IMR-90 (cell line): ENCODE measurements around the gene NPDC1. TPM values are rescaled to one million over a fixed set of nuclear protein-coding genes. Genes with fewer than 3 reads are reported as not detected.

Source experiments
- ATAC-seq: fragments of 200-7000 bp; cut with Tn5 transposase; 2 replicates; pipeline ENCODE4 v1.9.1; 2020; ENCODE audit warnings: low read depth, mild to moderate bottlenecking, moderate library complexity
- BruUV-seq: library from RNA; stranded (reverse); fragments of 400-500 nt; replicated peaks from 2 replicates; lab custom pipeline; 2021; lab: Mats Ljungman, UMichigan
- CTCF ChIA-PET: fragments of 300-600 bp; formaldehyde crosslinking; extraction: SDS; loops from one replicate; lab custom pipeline; 2021; ENCODE audit warnings: antibody characterized with exemption; lab: Yijun Ruan, JAX
- POLR2A ChIA-PET: fragments of 300-600 bp; sonication (Branson Sonifier 250); formaldehyde crosslinking; loops from one replicate; lab custom pipeline; 2022; ENCODE audit warnings: antibody characterized with exemption; ENCODE audit not compliant: unreplicated experiment; lab: Charles Lee
- DNase-seq: peaks from one replicate; pipeline ENCODE4 v3.0.0; 2013
- H2AFZ ChIP-seq: replicated peaks from 2 replicates; pipeline ENCODE3; 2013; ENCODE audit warnings: low read length, mild to moderate bottlenecking; ENCODE audit not compliant: poor library complexity
- H2AK5ac ChIP-seq: 2 replicates; pipeline ENCODE4 v1.6.1; 2013; ENCODE audit warnings: low read depth, low read length, inconsistent platforms
- H2AK9ac ChIP-seq: replicated peaks from 2 replicates; pipeline ENCODE3; 2013; ENCODE audit warnings: mild to moderate bottlenecking, low read depth, low read length, moderate library complexity; ENCODE audit not compliant: poor library complexity
- H2BK120ac ChIP-seq: 2 replicates; pipeline ENCODE4 v1.6.1; 2013; ENCODE audit warnings: low read depth, low read length, inconsistent platforms
- H2BK15ac ChIP-seq: 3 replicates; pipeline ENCODE4 v1.6.1; 2013; ENCODE audit warnings: low read depth, low read length, inconsistent platforms
- H2BK20ac ChIP-seq: 2 replicates; pipeline ENCODE4 v1.6.1; 2013; ENCODE audit warnings: low read depth, mild to moderate bottlenecking, inconsistent platforms, low read length, moderate library complexity
- H2BK5ac ChIP-seq: 2 replicates; pipeline ENCODE4 v1.6.1; 2013; ENCODE audit warnings: mild to moderate bottlenecking, low read depth, low read length, inconsistent platforms; ENCODE audit not compliant: poor library complexity, severe bottlenecking
- H3K14ac ChIP-seq: replicated peaks from 2 replicates; pipeline ENCODE4 v1.6.1; 2013; ENCODE audit warnings: low read depth, low read length, inconsistent platforms
- H3K18ac ChIP-seq: 2 replicates; pipeline ENCODE4 v1.6.1; 2013; ENCODE audit warnings: low read depth, low read length, control low read depth
- H3K23ac ChIP-seq: 2 replicates; pipeline ENCODE4 v1.6.1; 2013; ENCODE audit warnings: low read depth, low read length, inconsistent platforms
- H3K27ac ChIP-seq: 2 replicates; pipeline ENCODE4 v1.5.1; 2013; ENCODE audit warnings: mild to moderate bottlenecking, control low read depth, low read length; ENCODE audit not compliant: insufficient read depth
- H3K27me3 ChIP-seq: 2 replicates; pipeline ENCODE4 v1.6.1; 2013; ENCODE audit warnings: low read length; ENCODE audit not compliant: control insufficient read depth, insufficient read depth
- H3K36me3 ChIP-seq: 2 replicates; pipeline ENCODE4 v1.6.1; 2013; ENCODE audit warnings: low read length, mixed read lengths; ENCODE audit not compliant: control insufficient read depth, insufficient read depth
- H3K4ac ChIP-seq: 2 replicates; pipeline ENCODE4 v1.6.1; 2013; ENCODE audit warnings: low read depth, low read length, inconsistent platforms
- H3K4me1 ChIP-seq: 2 replicates; pipeline ENCODE4 v1.6.1; 2013; ENCODE audit warnings: low read length, mixed read lengths; ENCODE audit not compliant: control insufficient read depth, insufficient read depth
- H3K4me2 ChIP-seq: 2 replicates; pipeline ENCODE4 v1.6.1; 2013; ENCODE audit warnings: low read depth, mild to moderate bottlenecking, control low read depth, low read length, moderate library complexity
- H3K4me3 ChIP-seq: 2 replicates; pipeline ENCODE4 v1.5.1; 2013; ENCODE audit warnings: low read depth, mild to moderate bottlenecking, control low read depth, low read length, moderate library complexity; ENCODE audit not compliant: insufficient read depth
- H3K56ac ChIP-seq: 2 replicates; pipeline ENCODE4 v1.6.1; 2013; ENCODE audit warnings: low read length, inconsistent platforms; ENCODE audit not compliant: insufficient read depth; ENCODE audit errors: extremely low read depth
- H3K79me1 ChIP-seq, 2 experiments: 2 replicates each; pipeline ENCODE4 v1.6.1; 2013; ENCODE audit warnings: low read length in 2 of 2, inconsistent platforms in 1 of 2, low read depth in 1 of 2
- H3K9ac ChIP-seq: 2 replicates; pipeline ENCODE4 v1.6.1; 2013; ENCODE audit warnings: low read depth, low read length, control low read depth
- H3K9me1 ChIP-seq: 2 replicates; pipeline ENCODE4 v1.6.1; 2013; ENCODE audit warnings: low read length, inconsistent platforms; ENCODE audit not compliant: insufficient read depth
- H3K9me3 ChIP-seq: 2 replicates; pipeline ENCODE4 v1.6.1; 2013; ENCODE audit warnings: low read length; ENCODE audit not compliant: control insufficient read depth, insufficient read depth
- H4K20me1 ChIP-seq: 2 replicates; pipeline ENCODE4 v1.6.1; 2013; ENCODE audit warnings: low read length, inconsistent platforms; ENCODE audit not compliant: insufficient read depth
- H4K5ac ChIP-seq: 2 replicates; pipeline ENCODE4 v1.6.1; 2013; ENCODE audit warnings: mild to moderate bottlenecking, low read depth, low read length, control low read depth
- H4K8ac ChIP-seq, 2 experiments: 2 replicates each; pipeline ENCODE4 v1.6.1; 2013; ENCODE audit warnings: low read depth in 2 of 2, low read length in 2 of 2, control low read depth in 1 of 2, inconsistent platforms in 1 of 2
- H4K91ac ChIP-seq: 2 replicates; pipeline ENCODE4 v1.6.1; 2013; ENCODE audit warnings: low read depth, low read length, inconsistent platforms; ENCODE audit not compliant: insufficient read depth
- CHD1 ChIP-seq: IDR thresholded peaks from 2 replicates; pipeline ENCODE4 v1.6.1; 2012; ENCODE audit warnings: low read depth, low read length, improper control_type of control experiment
- MAFK ChIP-seq: IDR thresholded peaks from 2 replicates; pipeline ENCODE4 v1.6.1; 2012; ENCODE audit warnings: low read depth, low read length, improper control_type of control experiment
- MXI1 ChIP-seq: IDR thresholded peaks from 2 replicates; pipeline ENCODE4 v1.6.1; 2012; ENCODE audit warnings: low read depth, mild to moderate bottlenecking, low read length, moderate library complexity, borderline replicate concordance
- NFE2L2 ChIP-seq: fragments of 150-350 bp; IDR thresholded peaks from 2 replicates; pipeline ENCODE4 v1.6.1; 2016; ENCODE audit warnings: low read depth, mild to moderate bottlenecking, low read length
- RFX5 ChIP-seq: IDR thresholded peaks from 2 replicates; pipeline ENCODE4 v1.8.0; 2012; ENCODE audit warnings: low read depth, mild to moderate bottlenecking, low read length, moderate library complexity
- WGBS, 2 experiments: methylation state at CpG; one replicate each; pipeline versions ENCODE4 v1.1.5 to v1.1.7; 2013; ENCODE audit warnings: missing lambda C conversion rate in 2 of 2; ENCODE audit not compliant: insufficient read length in 1 of 2; ENCODE audit errors: extremely low coverage in 2 of 2; 5-methylcytosine and 5-hydroxymethylcytosine counted together
- dilution Hi-C: fragments of 300-500 bp; cut with HindIII; formaldehyde crosslinking; loops from one replicate; pipeline ENCODE4 v1.14.3; 2018; ENCODE audit warnings: low sequenced_read_pairs; ENCODE audit not compliant: unreplicated experiment
- in situ Hi-C: fragments of 300-500 bp; cut with MboI; formaldehyde crosslinking; loops from 3 replicates; pipeline ENCODE4 v1.14.3; 2019; ENCODE audit warnings: low sequenced_read_pairs, inconsistent platforms, mixed read lengths
- intact Hi-C: fragments of 100-400 bp; cut with micrococcal nuclease; formaldehyde crosslinking; loops from 2 replicates; pipeline ENCODE4 v1.10.0; 2022
- polyA plus RNA-seq, 3 experiments: library from polyadenylated mRNA; depleted of rRNA; stranded (reverse); fragments of >200 nt; gene quantifications; 2 replicates each; pipeline ENCODE4 v1.2.3, GENCODE V29; 2012; ENCODE audit warnings: low replicate concordance in 1 of 3
- total RNA-seq: library from RNA; depleted of rRNA; stranded (reverse); fragments of >200 nt; gene quantifications from 2 replicates; pipeline ENCODE4 v1.2.3, GENCODE V29; 2012
- TF ChIP-seq, protein P1 (sequence below): fragments of 150-350 bp; IDR thresholded peaks from 2 replicates; pipeline ENCODE4 v1.6.1; 2017; ENCODE audit warnings: mild to moderate bottlenecking, antibody characterized with exemption, low read length, low read depth
- TF ChIP-seq, protein P2 (sequence below): conservative IDR thresholded peaks from 2 replicates; pipeline ENCODE4 v1.5.1; 2012; ENCODE audit warnings: mild to moderate bottlenecking, low read depth, low read length, improper control_type of control experiment

The NPDC1 gene
- total and polyA plus RNA-seq, 2 of the 4 experiments (the other 2 are of a cell fraction): 2.7 to 58.1 TPM

DNA sequence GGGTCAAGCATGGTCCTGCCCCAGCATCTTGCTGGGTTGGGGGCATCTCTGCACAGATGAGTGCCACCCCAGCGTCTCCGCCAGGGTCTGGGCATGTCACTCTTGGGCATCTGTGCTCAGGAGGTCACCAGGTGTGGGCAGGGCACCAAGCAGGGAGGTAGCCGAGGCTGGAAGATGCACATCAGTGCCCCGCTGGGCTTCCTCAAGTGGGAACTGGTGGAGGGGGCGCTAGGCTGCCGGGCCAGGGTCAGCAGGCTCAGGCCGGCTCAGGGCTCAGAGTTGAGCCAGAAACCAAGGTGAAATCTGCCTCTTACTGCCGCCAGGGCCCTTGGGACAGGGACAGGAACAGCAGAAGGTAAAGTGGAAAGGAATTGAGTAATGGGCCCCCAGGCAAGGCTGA, 10.0 kb downstream of the NPDC1 start:
- Histone ChIP-seq H2BK5ac (no peak overlapping the region), H3K4me2 (no peak overlapping the region), H2BK15ac (no peak overlapping the region), H2BK20ac (no peak overlapping the region), H3K4me1 (no peaks in the 10 kb centered on the region), H2BK120ac (no peak overlapping the region), H2AFZ (no peak overlapping the region), H3K9me1 (no peaks in the 10 kb centered on the region), H3K18ac (no peak overlapping the region), H2AK5ac (no peak overlapping the region), H3K4ac (no peak overlapping the region), H2AK9ac (no peak overlapping the region), H3K36me3 (peaks cover 17% of the 10 kb centered on the region), H3K27ac (no peak overlapping the region), H3K23ac (no peak overlapping the region), H4K5ac (no peak overlapping the region), H4K91ac (no peak overlapping the region), H3K56ac (no peak overlapping the region), H4K8ac (no peak overlapping the region), H3K79me1 (no peaks in the 10 kb centered on the region), H3K27me3 (peaks cover 2% of the 10 kb centered on the region; the same call in 1 of the 2 replicates), H3K4me3 (no peak overlapping the region), H4K20me1 (no peaks in the 10 kb centered on the region; the same call in 1 of the 2 replicates), H3K9me3 (no peaks in the 10 kb centered on the region), H3K9ac (no peak overlapping the region), H3K14ac (no peak overlapping the region)
- no TSS peak for BruUV-seq
- POLR2A ChIA-PET: no interaction called here
- intact Hi-C loops: loop anchor here (1.0 kb wide), 3 partner anchors 88 to 249 kb away; no protein-coding TSS in a partner anchor
- 67% methylated on average over 6 of the region's 8 CpGs; no CpG with 5 or more reads in 1 of the 2 experiments for WGBS, 2 experiments
- DNase-seq: no peak
- TF ChIP-seq RFX5 (no peak), MXI1 (no peak), MAFK (no peak), NFE2L2 (no peak), CHD1 (no peak)
- TF ChIP-seq, protein P1, sequence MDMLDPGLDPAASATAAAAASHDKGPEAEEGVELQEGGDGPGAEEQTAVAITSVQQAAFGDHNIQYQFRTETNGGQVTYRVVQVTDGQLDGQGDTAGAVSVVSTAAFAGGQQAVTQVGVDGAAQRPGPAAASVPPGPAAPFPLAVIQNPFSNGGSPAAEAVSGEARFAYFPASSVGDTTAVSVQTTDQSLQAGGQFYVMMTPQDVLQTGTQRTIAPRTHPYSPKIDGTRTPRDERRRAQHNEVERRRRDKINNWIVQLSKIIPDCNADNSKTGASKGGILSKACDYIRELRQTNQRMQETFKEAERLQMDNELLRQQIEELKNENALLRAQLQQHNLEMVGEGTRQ: no peak
- TF ChIP-seq, protein P2, sequence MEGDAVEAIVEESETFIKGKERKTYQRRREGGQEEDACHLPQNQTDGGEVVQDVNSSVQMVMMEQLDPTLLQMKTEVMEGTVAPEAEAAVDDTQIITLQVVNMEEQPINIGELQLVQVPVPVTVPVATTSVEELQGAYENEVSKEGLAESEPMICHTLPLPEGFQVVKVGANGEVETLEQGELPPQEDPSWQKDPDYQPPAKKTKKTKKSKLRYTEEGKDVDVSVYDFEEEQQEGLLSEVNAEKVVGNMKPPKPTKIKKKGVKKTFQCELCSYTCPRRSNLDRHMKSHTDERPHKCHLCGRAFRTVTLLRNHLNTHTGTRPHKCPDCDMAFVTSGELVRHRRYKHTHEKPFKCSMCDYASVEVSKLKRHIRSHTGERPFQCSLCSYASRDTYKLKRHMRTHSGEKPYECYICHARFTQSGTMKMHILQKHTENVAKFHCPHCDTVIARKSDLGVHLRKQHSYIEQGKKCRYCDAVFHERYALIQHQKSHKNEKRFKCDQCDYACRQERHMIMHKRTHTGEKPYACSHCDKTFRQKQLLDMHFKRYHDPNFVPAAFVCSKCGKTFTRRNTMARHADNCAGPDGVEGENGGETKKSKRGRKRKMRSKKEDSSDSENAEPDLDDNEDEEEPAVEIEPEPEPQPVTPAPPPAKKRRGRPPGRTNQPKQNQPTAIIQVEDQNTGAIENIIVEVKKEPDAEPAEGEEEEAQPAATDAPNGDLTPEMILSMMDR: no peak
- no peak for ATAC-seq
- in situ Hi-C loops: loop anchor here (10.0 kb wide), 1 partner anchor 251 kb away; no protein-coding TSS in a partner anchor
- CTCF ChIA-PET: interaction anchor here (0.6 to 3.1 kb wide), 4 partner anchors 36 to 249 kb away, joined by 4 to 27 read pairs (median 4); no protein-coding TSS in a partner anchor
- dilution Hi-C loops: no loop called here
